GM18502 (cell line): ENCODE data around the gene SATB2.

Source experiments
- ATAC-seq: cut with Tn5 transposase; IDR thresholded peaks from one replicate; pipeline ENCODE4 v1.9.1; 2021; ENCODE audit warnings: mild to moderate bottlenecking; ENCODE audit not compliant: unreplicated experiment, poor library complexity

Gene SATB2

GRCh38 chr2:199466692-199467065 lies 8.9 kb upstream of the SATB2 start:
- no peak for ATAC-seq

GRCh38 chr2:199465988-199466691 lies 8.4 kb upstream of the SATB2 start:
- no peak for ATAC-seq

GRCh38 chr2:199465390-199465789 lies 7.7 kb upstream of the SATB2 start:
- ATAC-seq, result no peak

- no peak for ATAC-seq
Observed at GRCh38 chr2:199464606-199465352, 7.0 kb upstream of the SATB2 start.

GRCh38 chr2:199463708-199464605 lies 6.2 kb upstream of the SATB2 start:
- no peak for ATAC-seq

- peak; percentile 39 for ATAC-seq
Observed at GRCh38 chr2:199462956-199463692, 5.4 kb upstream of the SATB2 start.

- no peak for ATAC-seq
Observed at GRCh38 chr2:199462347-199462955, 4.7 kb upstream of the SATB2 start.

GRCh38 chr2:199461711-199462346 lies 4.1 kb upstream of the SATB2 start:
- no peak for ATAC-seq

GRCh38 chr2:199460846-199461710 lies 3.3 kb upstream of the SATB2 start:
- no peak for ATAC-seq

- no peak for ATAC-seq
Observed at GRCh38 chr2:199460101-199460671, 2.4 kb upstream of the SATB2 start.

- peak; percentile 55 for ATAC-seq
Observed at GRCh38 chr2:199459286-199460100, 1.8 kb upstream of the SATB2 start.

GRCh38 chr2:199458806-199459285 lies 1.1 kb upstream of the SATB2 start:
- ATAC-seq, result peak; percentile 49

GRCh38 chr2:199458009-199458805 lies 468 bp upstream of the SATB2 start:
- peak; percentile 27 for ATAC-seq

GRCh38 chr2:199456383-199457146 lies 1.2 kb downstream of the SATB2 start:
- no peak for ATAC-seq

GRCh38 chr2:199455545-199456382 lies 2.0 kb downstream of the SATB2 start:
- ATAC-seq, result no peak
